H1 (cell line): ENCODE data around the gene APPL2. TPM values are rescaled to one million over a fixed set of nuclear protein-coding genes. Genes with fewer than 3 reads are reported as not detected.
"Not testable (repeated sequence)": the region's sequence is repeated elsewhere in the genome, so short reads cannot be mapped to it uniquely, and the experiment has no call there.

Experiments used
- CTCF ChIA-PET: fragments of 300-600 bp; sonication (Branson Sonifier 250); formaldehyde crosslinking; loops from one replicate; lab custom pipeline; 2021; ENCODE audit not compliant: partially characterized antibody; lab: Charles Lee
- POLR2A ChIA-PET: fragments of 300-600 bp; sonication (Branson Sonifier 250); formaldehyde crosslinking; loops from one replicate; lab custom pipeline; 2021; ENCODE audit warnings: inconsistent platforms; ENCODE audit not compliant: partially characterized antibody; lab: Charles Lee
- DNase-seq, 2 experiments: peaks; one replicate each; pipeline versions ENCODE4 v3.0.0 to v3.0.0-alpha.2; 2010 to 2022; ENCODE audit warnings: low spot score in 2 of 2, low read depth in 1 of 2, mixed read lengths in 1 of 2
- FAIRE-seq: peaks from 2 replicates; lab custom pipeline; 2011; peaks lifted over from hg19 to GRCh38; lab: Jason Lieb, UNC
- H2AFZ ChIP-seq: 2 replicates; pipeline ENCODE4 v1.8.1; 2012; ENCODE audit warnings: low read length, inconsistent platforms
- H2AK5ac ChIP-seq: 2 replicates; pipeline ENCODE4 v1.6.1; 2013; ENCODE audit warnings: low read depth, low read length
- H2BK120ac ChIP-seq: replicated peaks from 2 replicates; pipeline ENCODE3; 2013; ENCODE audit warnings: low read depth, low read length, inconsistent platforms
- H2BK12ac ChIP-seq: 2 replicates; pipeline ENCODE4 v1.6.1; 2013; ENCODE audit warnings: low read depth, low read length
- H2BK15ac ChIP-seq: 2 replicates; pipeline ENCODE4 v1.6.1; 2013; ENCODE audit warnings: low read length
- H2BK20ac ChIP-seq: 2 replicates; pipeline ENCODE4 v1.6.1; 2013; ENCODE audit warnings: low read length
- H2BK5ac ChIP-seq: 2 replicates; pipeline ENCODE4 v1.6.1; 2013; ENCODE audit warnings: low read depth, low read length
- H3K14ac ChIP-seq: 2 replicates; pipeline ENCODE4 v1.6.1; 2013; ENCODE audit warnings: inconsistent platforms; ENCODE audit not compliant: insufficient read length
- H3K18ac ChIP-seq: 2 replicates; pipeline ENCODE4 v1.6.1; 2013; ENCODE audit warnings: low read length; ENCODE audit errors: extremely low read depth
- H3K23ac ChIP-seq: 2 replicates; pipeline ENCODE4 v1.6.1; 2013; ENCODE audit warnings: inconsistent platforms; ENCODE audit not compliant: insufficient read length
- H3K23me2 ChIP-seq: 2 replicates; pipeline ENCODE4 v1.6.1; 2013; ENCODE audit warnings: low read depth, low read length
- H3K27ac ChIP-seq: 2 replicates; pipeline ENCODE4 v1.6.1; 2011; ENCODE audit warnings: low read depth, low read length, inconsistent platforms
- H3K27me3 ChIP-seq, 4 experiments: replicated peaks in 1 of 4; 1 replicate in 1 of 4; 2 replicates in 3 of 4; pipeline versions ENCODE4 v1.6.1 to v1.8.1; 2011 to 2013; ENCODE audit warnings: low read length in 3 of 4, mild to moderate bottlenecking in 3 of 4, inconsistent platforms in 2 of 4, mixed read lengths in 2 of 4, moderate library complexity in 1 of 4; ENCODE audit not compliant: control insufficient read depth in 3 of 4, insufficient read depth in 3 of 4; ENCODE audit errors: extremely low read depth in 1 of 4
- H3K36me3 ChIP-seq, 4 experiments: 2 replicates each; pipeline versions ENCODE4 v1.6.1 to v1.8.1; 2011 to 2013; ENCODE audit warnings: mild to moderate bottlenecking in 4 of 4, low read length in 3 of 4, moderate library complexity in 2 of 4, control low read depth in 1 of 4, inconsistent platforms in 1 of 4; ENCODE audit not compliant: insufficient read depth in 4 of 4, control insufficient read depth in 2 of 4
- H3K4ac ChIP-seq: replicated peaks from 2 replicates; pipeline ENCODE3; 2013; ENCODE audit warnings: low read length, low read depth, mixed read lengths, inconsistent platforms; ENCODE audit not compliant: insufficient read length
- H3K4me1 ChIP-seq, 4 experiments: replicated peaks in 1 of 4; 1 replicate in 1 of 4; 2 replicates in 3 of 4; pipeline versions ENCODE4 v1.6.1 to v1.8.1; 2011 to 2013; ENCODE audit warnings: low read length in 3 of 4, inconsistent platforms in 2 of 4, mixed read lengths in 1 of 4; ENCODE audit not compliant: insufficient read depth in 4 of 4, control insufficient read depth in 3 of 4
- H3K4me2 ChIP-seq, 2 experiments: 2 replicates each; pipeline versions ENCODE4 v1.6.1 to v1.8.1; 2011 to 2013; ENCODE audit warnings: low read depth in 2 of 2, low read length in 2 of 2, control low read depth in 1 of 2, inconsistent platforms in 1 of 2, mild to moderate bottlenecking in 1 of 2; ENCODE audit not compliant: insufficient read depth in 1 of 2
- H3K4me3 ChIP-seq, 4 experiments: fragments of 200-600, 300-600 bp in 1 of 4; sonication (generic), shearing (Covaris generic), sonication (Bioruptor Twin) in 1 of 4; 2 replicates each; pipeline versions ENCODE4 v1.5.1 to v1.8.1; 2011 to 2016; ENCODE audit warnings: low read length in 4 of 4, low read depth in 3 of 4, control low read depth in 2 of 4, inconsistent platforms in 2 of 4, mild to moderate bottlenecking in 2 of 4, mixed read lengths in 1 of 4, moderate library complexity in 1 of 4; ENCODE audit not compliant: insufficient read depth in 2 of 4; ENCODE audit errors: extremely low read depth in 1 of 4
- H3K56ac ChIP-seq: replicated peaks from 2 replicates; pipeline ENCODE3; 2013; ENCODE audit warnings: low read depth, mild to moderate bottlenecking, mixed read lengths, low read length, inconsistent platforms; ENCODE audit not compliant: insufficient read length
- H3K79me1 ChIP-seq: 2 replicates; pipeline ENCODE4 v1.6.1; 2013; ENCODE audit warnings: low read depth, low read length, control low read depth
- H3K79me2 ChIP-seq, 2 experiments: 2 replicates each; pipeline versions ENCODE4 v1.6.1 to v1.8.1; 2012 to 2013; ENCODE audit warnings: low read length in 2 of 2, mild to moderate bottlenecking in 2 of 2, inconsistent platforms in 1 of 2; ENCODE audit not compliant: insufficient read depth in 2 of 2, control insufficient read depth in 1 of 2
- H3K9ac ChIP-seq, 4 experiments: replicated peaks in 1 of 4; 1 replicate in 1 of 4; 2 replicates in 3 of 4; pipeline versions ENCODE4 v1.6.1 to v1.8.1; 2011 to 2013; ENCODE audit warnings: low read depth in 3 of 4, low read length in 3 of 4, control low read depth in 2 of 4, mild to moderate bottlenecking in 2 of 4, moderate library complexity in 2 of 4, inconsistent platforms in 1 of 4; ENCODE audit errors: extremely low read depth in 1 of 4
- H3K9me3 ChIP-seq, 2 experiments: 2 replicates each; pipeline versions ENCODE4 v1.6.1 to v1.8.1; 2012 to 2013; ENCODE audit warnings: mild to moderate bottlenecking in 2 of 2, moderate library complexity in 2 of 2, control low read depth in 1 of 2, inconsistent platforms in 1 of 2, low read depth in 1 of 2, low read length in 1 of 2, mixed read lengths in 1 of 2; ENCODE audit not compliant: insufficient read depth in 2 of 2
- H4K20me1 ChIP-seq, 2 experiments: replicated peaks in 1 of 2; 2 replicates each; pipeline versions ENCODE3 to v1.8.1; 2011 to 2013; ENCODE audit warnings: inconsistent platforms in 2 of 2, low read length in 2 of 2, mild to moderate bottlenecking in 1 of 2; ENCODE audit not compliant: insufficient read depth in 2 of 2, control insufficient read depth in 1 of 2
- H4K5ac ChIP-seq: 2 replicates; pipeline ENCODE4 v1.6.1; 2013; ENCODE audit warnings: low read length, low read depth, mixed read lengths, inconsistent platforms; ENCODE audit not compliant: insufficient read length
- H4K8ac ChIP-seq: 2 replicates; pipeline ENCODE4 v1.8.0; 2013; ENCODE audit warnings: mild to moderate bottlenecking, moderate library complexity, low read length, inconsistent platforms; ENCODE audit not compliant: insufficient read depth; ENCODE audit errors: extremely low read depth
- H4K91ac ChIP-seq: replicated peaks from 2 replicates; pipeline ENCODE3; 2013; ENCODE audit warnings: low read length, mixed read lengths, inconsistent platforms; ENCODE audit not compliant: insufficient read length
- WGBS, 2 experiments: shearing (Covaris generic) in 1 of 2; methylation state at CpG; one replicate each; pipeline versions ENCODE4 v1.1.6 to v1.1.7; 2013 to 2015; ENCODE audit warnings: low lambda C conversion rate in 2 of 2, mixed read lengths in 2 of 2, inconsistent platforms in 1 of 2, low coverage in 1 of 2, missing lambda C conversion rate in 1 of 2; ENCODE audit not compliant: insufficient replicate concordance in 2 of 2, insufficient coverage in 1 of 2, insufficient read length in 1 of 2; ENCODE audit errors: extremely low coverage in 1 of 2, missing lambda C conversion rate in 1 of 2; 5-methylcytosine and 5-hydroxymethylcytosine counted together
- polyA plus RNA-seq, 7 experiments: library from polyadenylated mRNA; depleted of rRNA in 3 of 7; stranded (reverse) in 5 of 7; unstranded in 2 of 7; fragments of >200 nt in 5 of 7; fragments of 200-250 nt in 2 of 7; gene quantifications; 1 replicate in 5 of 7; 2 replicates in 1 of 7; 4 replicates in 1 of 7; pipeline versions ENCODE4 v1.2.1 to v1.2.3, GENCODE V29; 2011 to 2013; ENCODE audit warnings: missing spikeins in 2 of 7, mixed read lengths in 2 of 7
- total RNA-seq: library from RNA; stranded (reverse); fragmentation: NEBNext Ultra II Directional; extraction: Animal tissue kit (Norgen Biotek cat#: 25700); gene quantifications from 2 replicates; pipeline ENCODE4 v1.2.1, GENCODE V29; 2021

The APPL2 gene
- total and polyA plus RNA-seq, 2 of the 8 experiments (the other 6 are each of a cell fraction or from before 2014, with no cell fraction given), result 8.9 to 22.9 TPM

DNA sequence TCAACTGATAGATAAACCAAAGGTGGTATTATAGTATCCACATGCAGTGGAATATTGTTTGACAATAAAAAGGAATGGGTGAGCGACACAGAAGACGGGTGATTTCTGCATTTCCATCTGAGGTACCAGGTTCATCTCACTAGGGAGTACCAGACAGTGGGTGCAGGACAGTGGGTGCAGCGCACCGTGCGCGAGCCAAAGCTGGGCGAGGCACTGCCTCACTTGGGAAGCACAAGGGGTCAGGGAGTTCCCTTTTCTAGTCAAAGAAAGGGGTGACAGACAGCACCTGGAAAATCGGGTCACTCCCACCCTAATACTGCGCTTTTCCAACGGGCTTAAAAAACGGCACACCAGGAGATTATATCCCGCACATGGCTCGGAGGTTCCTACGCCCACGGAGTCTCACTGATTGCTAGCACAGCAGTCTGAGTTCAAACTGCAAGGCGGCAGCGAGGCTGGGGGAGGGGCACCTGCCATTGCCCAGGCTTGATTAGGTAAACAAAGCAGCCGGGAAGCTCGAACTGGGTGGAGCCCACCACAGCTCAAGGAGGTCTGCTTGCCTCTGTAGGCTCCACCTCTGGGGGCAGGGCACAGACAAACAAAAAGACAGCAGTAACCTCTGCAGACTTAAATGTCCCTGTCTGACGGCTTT lies 9.9 kb upstream of the APPL2 start:
- H3K4ac ChIP-seq, H3K23ac ChIP-seq, H2BK20ac ChIP-seq, H4K8ac ChIP-seq, H3K27ac ChIP-seq, FAIRE-seq, H2AK5ac ChIP-seq, H3K36me3 ChIP-seq, H3K56ac ChIP-seq, DNase-seq, H4K20me1 ChIP-seq, H3K9ac ChIP-seq, H3K18ac ChIP-seq, CTCF ChIA-PET, H2BK5ac ChIP-seq, H3K23me2 ChIP-seq, H3K79me2 ChIP-seq, H2BK12ac ChIP-seq, H2AFZ ChIP-seq, H3K79me1 ChIP-seq, H4K91ac ChIP-seq, H2BK15ac ChIP-seq, H3K4me1 ChIP-seq, H3K27me3 ChIP-seq, H2BK120ac ChIP-seq, H3K14ac ChIP-seq, H3K4me2 ChIP-seq, H4K5ac ChIP-seq, H3K4me3 ChIP-seq, POLR2A ChIA-PET: not testable (repeated sequence)
- peaks cover 14 to 15% of the 10 kb centered on the region in 2 experiments for H3K9me3 ChIP-seq
- 92% methylated on average over 17 of the region's 20 CpGs; no CpG with 5 or more reads in 1 of the 2 experiments for WGBS, 2 experiments
